ENCODE measurements around the gene GALR2. TPM values are rescaled to one million over a fixed set of nuclear protein-coding genes. Genes with fewer than 3 reads are reported as not detected.

GALR2 gene
- total and polyA plus RNA-seq, 9 of the 15 experiments (the other 6 are each of a cell fraction or from before 2014, with no cell fraction given), result 0.34 TPM; not detected in 8

GRCh38 chr17:76089680-76090516 is 15.3 kb downstream of the GALR2 start:
- ChIA-PET POLR2A (interaction anchor here (0.7 to 1.1 kb wide), 3 partner anchors 11 to 90 kb away, joined by 3 read pairs; partner anchors contain the start of genes SRP68 and ZACN), CTCF (ENCODE audit: low intra/inter-chr PET ratio) (no interaction called here)
- DNase-seq (ENCODE audit: extremely low read depth in 1 of 4, low spot score in 3 of 4), result no peak
- in situ Hi-C loops (cut with MboI) (no loop called here), intact Hi-C loops (cut with micrococcal nuclease) (no loop called here)
- no peaks in the 10 kb centered on the region for H3K27me3 ChIP-seq (ENCODE audit: control insufficient read depth in 2 of 2, insufficient read depth in 2 of 2, low read length in 2 of 2)
- no peak overlapping the region for H3K27ac ChIP-seq (ENCODE audit: extremely low read depth, low read depth, low read length)
- H3K4me1 ChIP-seq (replicated peaks in 1 of 2; ENCODE audit: control insufficient read depth in 2 of 2, insufficient read depth in 2 of 2, low read length in 2 of 2), result peaks cover 0 to 13% of the 10 kb centered on the region in 2 experiments; a peak in 3 of 5 replicates
- TF ChIP-seq POLR2G (IDR thresholded peaks at IDR 0.05; ENCODE audit: low read depth, low read length), result 0 out of 2 replicates have a peak, but pooled peaks have one; percentile 22
- no peak for TF ChIP-seq PHTF2 (CRISPR knock-in tag; IDR thresholded peaks at IDR 0.05)
- H4K20me1 ChIP-seq (replicated peaks; ENCODE audit: control insufficient read depth, insufficient read depth, low read length), result no peaks in the 10 kb centered on the region; the same call in 1 of the 2 replicates
- H3K36me3 ChIP-seq (ENCODE audit: control insufficient read depth, insufficient read depth, low read length), result peaks cover 80% of the 10 kb centered on the region; the same call in 2 of the 3 replicates
- no TSS peak for BruUV-seq (replicated peaks)
- H3K4me2 ChIP-seq (ENCODE audit: insufficient read depth, low read length), result no peak overlapping the region
- no peak for FAIRE-seq
- no peak overlapping the region for H2AFZ ChIP-seq (ENCODE audit: low read depth, low read length)
- ATAC-seq, result no peak
- H3K9me1 ChIP-seq (ENCODE audit: control insufficient read depth, insufficient read depth, low read length), result no peaks in the 10 kb centered on the region
- H3K4me3 ChIP-seq, result no peak overlapping the region
- no peak overlapping the region; a peak in 1 of 4 replicates for H3K9ac ChIP-seq (ENCODE audit: insufficient read depth in 1 of 2, low read depth in 2 of 2, low read length in 2 of 2)
- H3K9me3 ChIP-seq (replicated peaks; ENCODE audit: control insufficient read depth, insufficient read depth, low read depth, low read length), result no peaks in the 10 kb centered on the region
- H3K79me2 ChIP-seq (ENCODE audit: control insufficient read depth, insufficient read depth, low read length), result no peaks in the 10 kb centered on the region
- WGBS (ENCODE audit: insufficient coverage, low coverage, missing lambda C conversion rate), result 88% methylated on average over 23 of the region's 32 CpGs

DNA sequence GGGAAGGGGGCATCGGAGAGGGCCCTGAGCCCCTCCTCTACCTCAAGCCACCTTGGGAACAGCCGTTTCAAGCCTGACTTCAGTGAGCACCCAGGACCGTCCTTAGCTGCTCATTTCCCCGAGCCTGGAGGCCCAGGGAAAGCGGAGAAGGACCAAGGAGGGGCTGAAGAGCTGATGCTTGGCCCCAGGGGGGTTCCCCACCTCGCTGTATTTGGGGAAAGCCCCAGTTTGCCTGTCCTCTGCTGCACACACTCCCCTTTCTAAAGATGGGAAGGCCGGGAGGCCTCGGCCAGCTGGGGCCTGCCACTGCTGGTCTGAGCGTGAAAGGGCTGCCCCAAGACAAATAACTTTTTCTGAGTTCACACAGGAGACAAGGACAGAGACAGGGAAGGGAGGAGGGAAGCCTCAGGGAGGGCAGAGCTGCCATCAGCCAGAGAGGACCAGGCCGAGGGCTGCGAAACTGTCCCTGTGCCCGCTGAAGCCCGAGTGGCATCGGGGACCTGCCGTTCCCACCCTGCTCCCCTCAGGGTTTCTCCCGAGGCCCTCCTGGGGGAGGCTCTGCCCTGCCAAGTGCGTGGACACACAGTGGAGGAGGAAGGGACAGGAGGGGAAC is 16.0 kb downstream of the GALR2 start:
- no peaks in the 10 kb centered on the region for H3K79me2 ChIP-seq (ENCODE audit: control insufficient read depth, insufficient read depth, low read length)
- DNase-seq (ENCODE audit: extremely low read depth in 1 of 4, low spot score in 3 of 4) (no peak), FAIRE-seq (no peak), ATAC-seq (no peak)
- no peak overlapping the region for H3K4me2 ChIP-seq (ENCODE audit: insufficient read depth, low read length)
- intact Hi-C loops (cut with micrococcal nuclease) (no loop called here), in situ Hi-C loops (cut with MboI) (no loop called here)
- 91% methylated on average over 10 of the region's 17 CpGs for WGBS (ENCODE audit: insufficient coverage, low coverage, missing lambda C conversion rate)
- no peak overlapping the region for H2AFZ ChIP-seq (ENCODE audit: low read depth, low read length)
- POLR2A ChIA-PET, result interaction anchor here (0.6 to 1.2 kb wide), 3 partner anchors 8 to 105 kb away, joined by 3 read pairs; no protein-coding TSS in a partner anchor
- H3K9me3 ChIP-seq (replicated peaks; ENCODE audit: control insufficient read depth, insufficient read depth, low read depth, low read length), result no peaks in the 10 kb centered on the region
- H3K9ac ChIP-seq (ENCODE audit: insufficient read depth in 1 of 2, low read depth in 2 of 2, low read length in 2 of 2), result peak overlapping the region in 1 of 2 experiments; percentile 14; a peak in 1 of 4 replicates
- no peaks in the 10 kb centered on the region for H3K27me3 ChIP-seq (ENCODE audit: control insufficient read depth in 2 of 2, insufficient read depth in 2 of 2, low read length in 2 of 2)
- H3K9me1 ChIP-seq (ENCODE audit: control insufficient read depth, insufficient read depth, low read length), result no peaks in the 10 kb centered on the region
- no TSS peak for BruUV-seq (replicated peaks)
- no peak overlapping the region for H3K27ac ChIP-seq (ENCODE audit: extremely low read depth, low read depth, low read length)
- CTCF ChIA-PET (ENCODE audit: low intra/inter-chr PET ratio), result no interaction called here
- no peaks in the 10 kb centered on the region; the same call in 1 of the 2 replicates for H4K20me1 ChIP-seq (replicated peaks; ENCODE audit: control insufficient read depth, insufficient read depth, low read length)
- no peak overlapping the region for H3K4me3 ChIP-seq
- peaks cover 6 to 16% of the 10 kb centered on the region in 2 experiments; a peak in 4 of 5 replicates for H3K4me1 ChIP-seq (replicated peaks in 1 of 2; ENCODE audit: control insufficient read depth in 2 of 2, insufficient read depth in 2 of 2, low read length in 2 of 2)
- peaks cover 76% of the 10 kb centered on the region; the same call in 2 of the 3 replicates for H3K36me3 ChIP-seq (ENCODE audit: control insufficient read depth, insufficient read depth, low read length)
- TF ChIP-seq MYNN (IDR thresholded peaks at IDR 0.05) (no peak), MYNN (CRISPR knock-in tag; IDR thresholded peaks at IDR 0.05) (no peak), ATF2 (CRISPR knock-in tag; IDR thresholded peaks at IDR 0.05) (no peak), TCFL5 (CRISPR knock-in tag; conservative IDR thresholded peaks at IDR 0.05) (no peak), KHSRP (IDR thresholded peaks at IDR 0.05) (no peak)
- TF ChIP-seq, protein P1, sequence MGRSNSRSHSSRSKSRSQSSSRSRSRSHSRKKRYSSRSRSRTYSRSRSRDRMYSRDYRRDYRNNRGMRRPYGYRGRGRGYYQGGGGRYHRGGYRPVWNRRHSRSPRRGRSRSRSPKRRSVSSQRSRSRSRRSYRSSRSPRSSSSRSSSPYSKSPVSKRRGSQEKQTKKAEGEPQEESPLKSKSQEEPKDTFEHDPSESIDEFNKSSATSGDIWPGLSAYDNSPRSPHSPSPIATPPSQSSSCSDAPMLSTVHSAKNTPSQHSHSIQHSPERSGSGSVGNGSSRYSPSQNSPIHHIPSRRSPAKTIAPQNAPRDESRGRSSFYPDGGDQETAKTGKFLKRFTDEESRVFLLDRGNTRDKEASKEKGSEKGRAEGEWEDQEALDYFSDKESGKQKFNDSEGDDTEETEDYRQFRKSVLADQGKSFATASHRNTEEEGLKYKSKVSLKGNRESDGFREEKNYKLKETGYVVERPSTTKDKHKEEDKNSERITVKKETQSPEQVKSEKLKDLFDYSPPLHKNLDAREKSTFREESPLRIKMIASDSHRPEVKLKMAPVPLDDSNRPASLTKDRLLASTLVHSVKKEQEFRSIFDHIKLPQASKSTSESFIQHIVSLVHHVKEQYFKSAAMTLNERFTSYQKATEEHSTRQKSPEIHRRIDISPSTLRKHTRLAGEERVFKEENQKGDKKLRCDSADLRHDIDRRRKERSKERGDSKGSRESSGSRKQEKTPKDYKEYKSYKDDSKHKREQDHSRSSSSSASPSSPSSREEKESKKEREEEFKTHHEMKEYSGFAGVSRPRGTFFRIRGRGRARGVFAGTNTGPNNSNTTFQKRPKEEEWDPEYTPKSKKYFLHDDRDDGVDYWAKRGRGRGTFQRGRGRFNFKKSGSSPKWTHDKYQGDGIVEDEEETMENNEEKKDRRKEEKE (IDR thresholded peaks at IDR 0.05; ENCODE audit: borderline replicate concordance in 1 of 2, control insufficient read depth in 1 of 2, low read depth in 2 of 2, low read length in 1 of 2), result no peak

Data from K562 (cell line).